Gastroesophageal sphincter (tissue), 4 donors: Measurements from ENCODE around the gene KCNH8. TPM values are rescaled to one million over a fixed set of nuclear protein-coding genes. Genes with fewer than 3 reads are reported as not detected.

Experiments
- ATAC-seq: fragments of 150-250 bp; one replicate; pipeline ENCODE4 v1.9.1; 2016; ENCODE audit warnings: mild to moderate bottlenecking, moderate library complexity
- H3K27ac ChIP-seq, 4 donors: fragments of 200-600 bp; sonication (generic) in 3 of 4; 1 replicate in 3 of 4; 2 replicates in 1 of 4; pipeline ENCODE4 v1.5.1; 2016 to 2019
- H3K27me3 ChIP-seq: fragments of 200-600 bp; sonication (generic); one replicate; pipeline ENCODE4 v1.5.1; 2019
- H3K36me3 ChIP-seq, 2 donors: fragments of 200-600 bp; sonication (generic); one replicate each; pipeline ENCODE4 v1.5.1; 2019; ENCODE audit warnings: control low read depth in 1 of 2
- H3K4me1 ChIP-seq, 3 donors: fragments of 200-600 bp; sonication (generic); 1 replicate in 2 of 3; 2 replicates in 1 of 3; pipeline ENCODE4 v1.5.1; 2016 to 2019; ENCODE audit warnings: control low read depth in 2 of 3
- H3K4me3 ChIP-seq, 2 donors: fragments of 200-600 bp; sonication (generic); one replicate each; pipeline ENCODE4 v1.5.1; 2019; ENCODE audit warnings: mild to moderate bottlenecking in 1 of 2, moderate library complexity in 1 of 2
- H3K9me3 ChIP-seq, 3 donors: fragments of 200-600 bp; sonication (generic); one replicate each; pipeline ENCODE4 v1.5.1; 2017 to 2019; ENCODE audit warnings: control low read depth in 2 of 3
- CTCF ChIP-seq, 4 experiments: fragments of 200-600 bp in 2 of 4; fragments of 450-650 bp in 2 of 4; sonication (generic) in 1 of 4; IDR thresholded peaks; one replicate each; pipeline ENCODE4 v1.5.1; 2017 to 2019; ENCODE audit warnings: antibody characterized with exemption in 4 of 4, mild to moderate bottlenecking in 2 of 4, moderate library complexity in 2 of 4
- EP300 ChIP-seq: sonication (generic); formaldehyde crosslinking; IDR thresholded peaks from one replicate; pipeline ENCODE4 v1.6.1; 2017; ENCODE audit warnings: antibody characterized with exemption, mild to moderate bottlenecking
- POLR2A ChIP-seq, 2 donors: fragments of 450-650 bp; IDR thresholded peaks; one replicate each; pipeline ENCODE4 v1.6.1; 2017; ENCODE audit warnings: antibody characterized with exemption in 2 of 2, mild to moderate bottlenecking in 2 of 2, moderate library complexity in 1 of 2
- POLR2AphosphoS5 ChIP-seq: sonication (generic); formaldehyde crosslinking; IDR thresholded peaks from one replicate; pipeline ENCODE4 v1.6.1; 2017; ENCODE audit warnings: antibody characterized with exemption
- WGBS, 2 donors: methylation state at CpG; one replicate each; pipeline ENCODE4 v1.1.5; 2018; ENCODE audit warnings: low coverage in 1 of 2; 5-methylcytosine and 5-hydroxymethylcytosine counted together
- total RNA-seq, 4 donors: library from RNA; depleted of rRNA; stranded (reverse); fragments of >200 nt; gene quantifications; one replicate each; pipeline ENCODE4 v1.1.0, GENCODE V29; 2016

The KCNH8 gene
- total RNA-seq, 4 donors from 2014 or later: 0.19 to 0.62 (median 0.40) TPM; not detected in 1

DNA sequence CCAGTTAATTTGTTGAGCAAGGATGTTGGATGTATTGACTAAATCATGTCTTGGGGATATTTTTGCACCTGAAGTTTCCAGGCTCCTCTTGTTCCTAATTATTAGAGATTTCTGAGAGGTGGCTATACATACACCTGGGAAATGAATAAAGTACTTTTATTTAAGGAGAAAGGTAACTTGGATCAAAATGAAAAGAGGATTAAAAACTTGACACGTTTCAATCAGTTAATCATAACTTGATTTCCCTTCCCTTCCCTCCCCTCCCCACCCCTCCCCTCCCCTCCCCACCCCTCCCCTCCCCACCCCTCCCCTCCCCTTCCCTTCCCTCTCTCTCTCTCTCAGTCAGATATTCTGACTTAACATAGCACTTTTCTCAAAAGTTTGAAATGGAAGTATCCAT is 126.3 kb downstream of the KCNH8 start:
- no peak for ATAC-seq
- 50 to 54% methylated on average over 1 of the region's 1 CpG for WGBS, 2 donors

DNA sequence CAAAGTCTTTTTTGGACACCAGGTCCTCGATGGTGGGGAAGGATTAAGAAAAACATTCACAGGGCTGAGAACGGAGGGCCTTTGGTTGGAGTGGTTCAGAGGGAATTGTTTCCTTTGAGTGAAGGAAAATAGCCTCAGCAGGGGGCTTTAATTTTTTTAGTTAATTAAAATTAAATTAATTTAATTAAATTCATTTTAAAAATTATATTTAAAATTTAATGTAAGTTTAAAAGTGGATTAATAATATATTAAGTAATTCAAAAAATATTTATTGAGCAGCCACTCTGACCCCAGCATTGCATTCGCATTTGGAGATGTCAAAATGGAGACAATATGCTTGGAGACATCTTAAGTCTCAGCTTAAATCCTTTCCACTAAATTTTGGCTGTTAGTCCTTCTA is 136.7 kb downstream of the KCNH8 start:
- Histone ChIP-seq H3K4me3 (no peak overlapping the region), H3K4me1 (no peaks in the 10 kb centered on the region), H3K27me3 (no peaks in the 10 kb centered on the region), H3K36me3 (no peaks in the 10 kb centered on the region), H3K9me3 (no peaks in the 10 kb centered on the region), H3K27ac (no peak overlapping the region)
- TF ChIP-seq POLR2A (IDR thresholded peaks at IDR 0.05) (no peak), CTCF (IDR thresholded peaks at IDR 0.05) (no peak), EP300 (no peak), POLR2AphosphoS5 (no peak)
- no peak for ATAC-seq
- WGBS, 2 donors: 83 to 89% methylated on average over 3 of the region's 3 CpGs

More for the DNA sequence above, 126.3 kb downstream of the KCNH8 start:
- Histone ChIP-seq H3K9me3 (no peaks in the 10 kb centered on the region), H3K4me1 (no peaks in the 10 kb centered on the region), H3K27ac (no peak overlapping the region), H3K27me3 (no peaks in the 10 kb centered on the region), H3K4me3 (no peak overlapping the region), H3K36me3 (no peaks in the 10 kb centered on the region)
- TF ChIP-seq POLR2A (IDR thresholded peaks at IDR 0.05): no peak
- TF ChIP-seq POLR2AphosphoS5: no peak
- TF ChIP-seq CTCF (IDR thresholded peaks at IDR 0.05): no peak
- TF ChIP-seq EP300: no peak

GRCh38 chr3:19293295-19293694 is 145.0 kb downstream of the KCNH8 start:
- WGBS, 2 donors: 57 to 69% methylated on average over 2 to 4 of the region's 4 CpGs
- Histone ChIP-seq H3K9me3 (no peaks in the 10 kb centered on the region), H3K36me3 (no peaks in the 10 kb centered on the region), H3K4me1 (no peaks in the 10 kb centered on the region), H3K4me3 (no peak overlapping the region), H3K27me3 (no peaks in the 10 kb centered on the region), H3K27ac (no peak overlapping the region)
- no peak for ATAC-seq
- TF ChIP-seq EP300 (no peak), POLR2AphosphoS5 (no peak), CTCF (IDR thresholded peaks at IDR 0.05) (no peak), POLR2A (IDR thresholded peaks at IDR 0.05) (no peak)

- Histone ChIP-seq H3K27ac (no peak overlapping the region), H3K4me3 (no peak overlapping the region), H3K36me3 (no peaks in the 10 kb centered on the region), H3K27me3 (no peaks in the 10 kb centered on the region), H3K9me3 (no peaks in the 10 kb centered on the region), H3K4me1 (no peaks in the 10 kb centered on the region)
- WGBS, 2 donors: 84 to 100% methylated on average over 1 to 3 of the region's 3 CpGs
- ATAC-seq: no peak
- no peak for TF ChIP-seq POLR2AphosphoS5
- no peak for TF ChIP-seq POLR2A (IDR thresholded peaks at IDR 0.05)
- no peak for TF ChIP-seq CTCF (IDR thresholded peaks at IDR 0.05)
- TF ChIP-seq EP300: no peak
Observed at GRCh38 chr3:19295208-19295607, 146.9 kb downstream of the KCNH8 start.

- no peaks in the 10 kb centered on the region for H3K36me3 ChIP-seq
- WGBS, 2 donors: 81 to 87% methylated on average over 2 of the region's 2 CpGs
- H3K4me1 ChIP-seq: peaks cover 0 to 4% (median 0%) of the 10 kb centered on the region in 3 donors
- H3K4me3 ChIP-seq: no peak overlapping the region
- no peaks in the 10 kb centered on the region for H3K27me3 ChIP-seq
- TF ChIP-seq POLR2A (IDR thresholded peaks at IDR 0.05) (no peak), POLR2AphosphoS5 (no peak), CTCF (IDR thresholded peaks at IDR 0.05) (no peak), EP300 (no peak)
- no peak overlapping the region for H3K27ac ChIP-seq
- no peak for ATAC-seq
- H3K9me3 ChIP-seq: no peaks in the 10 kb centered on the region
Observed at GRCh38 chr3:19331931-19332330, 183.6 kb downstream of the KCNH8 start.
